GM21390 (cell line): ENCODE data around the gene ADI1.
"Not testable (repeated sequence)": the region's sequence is repeated elsewhere in the genome, so short reads cannot be mapped to it uniquely, and the experiment has no call there.

ENCODE experiments used
- ATAC-seq: cut with Tn5 transposase; IDR thresholded peaks from one replicate; pipeline ENCODE4 v1.9.1; 2021; ENCODE audit not compliant: unreplicated experiment

Gene ADI1

GRCh38 chr2:3494984-3495666 is 24.2 kb downstream of the ADI1 start:
- ATAC-seq = no peak

- ATAC-seq = no peak
Observed at GRCh38 chr2:3493615-3494007, 25.7 kb downstream of the ADI1 start.

DNA sequence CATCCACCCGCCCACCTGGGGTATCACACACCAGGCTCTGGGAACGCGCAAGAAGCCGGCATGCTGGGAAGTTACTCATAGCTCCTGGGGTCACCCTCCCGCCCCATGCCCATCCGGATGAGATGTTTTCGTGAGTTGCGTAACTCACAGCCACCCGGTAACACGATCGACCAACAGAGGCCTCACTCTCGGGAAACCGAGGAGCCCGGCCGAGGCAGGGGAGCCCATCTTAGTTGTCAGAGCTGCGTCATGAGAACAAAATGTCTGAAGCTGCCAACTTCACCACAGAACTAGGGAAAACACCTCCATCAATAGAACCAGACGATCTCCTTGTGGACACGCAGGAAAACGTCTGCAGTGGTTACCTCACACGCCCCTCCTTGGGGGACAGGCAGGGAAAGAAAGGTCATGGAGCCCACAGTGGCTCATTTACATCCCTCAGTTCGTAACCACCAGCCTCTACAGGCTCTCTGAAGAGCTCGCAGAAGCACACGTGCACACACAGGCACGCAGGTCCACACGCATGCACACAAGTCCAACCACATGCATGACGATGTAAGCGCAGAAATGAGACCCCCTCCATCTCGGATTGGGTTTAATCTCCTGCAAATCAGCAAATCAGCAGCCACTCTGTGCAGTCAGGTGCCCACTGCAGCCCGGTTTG is 26.2 kb downstream of the ADI1 start:
- ATAC-seq = no peak

DNA sequence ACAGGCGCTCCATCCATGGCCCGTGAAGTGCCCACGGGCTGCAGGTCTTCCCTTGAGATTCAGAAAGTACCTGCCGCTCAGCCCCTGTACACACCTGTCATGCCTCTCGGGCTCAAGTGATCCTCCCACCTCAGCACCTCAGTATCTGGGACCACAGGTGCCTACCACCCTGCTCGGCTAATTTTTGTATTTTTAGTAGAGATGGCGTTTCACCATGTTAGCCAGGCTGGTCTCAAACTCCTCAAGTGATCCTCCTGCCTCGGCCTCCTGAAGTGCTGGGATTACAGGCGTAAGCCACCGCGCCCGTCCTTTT is 26.9 kb downstream of the ADI1 start:
- ATAC-seq = not testable (repeated sequence)

DNA sequence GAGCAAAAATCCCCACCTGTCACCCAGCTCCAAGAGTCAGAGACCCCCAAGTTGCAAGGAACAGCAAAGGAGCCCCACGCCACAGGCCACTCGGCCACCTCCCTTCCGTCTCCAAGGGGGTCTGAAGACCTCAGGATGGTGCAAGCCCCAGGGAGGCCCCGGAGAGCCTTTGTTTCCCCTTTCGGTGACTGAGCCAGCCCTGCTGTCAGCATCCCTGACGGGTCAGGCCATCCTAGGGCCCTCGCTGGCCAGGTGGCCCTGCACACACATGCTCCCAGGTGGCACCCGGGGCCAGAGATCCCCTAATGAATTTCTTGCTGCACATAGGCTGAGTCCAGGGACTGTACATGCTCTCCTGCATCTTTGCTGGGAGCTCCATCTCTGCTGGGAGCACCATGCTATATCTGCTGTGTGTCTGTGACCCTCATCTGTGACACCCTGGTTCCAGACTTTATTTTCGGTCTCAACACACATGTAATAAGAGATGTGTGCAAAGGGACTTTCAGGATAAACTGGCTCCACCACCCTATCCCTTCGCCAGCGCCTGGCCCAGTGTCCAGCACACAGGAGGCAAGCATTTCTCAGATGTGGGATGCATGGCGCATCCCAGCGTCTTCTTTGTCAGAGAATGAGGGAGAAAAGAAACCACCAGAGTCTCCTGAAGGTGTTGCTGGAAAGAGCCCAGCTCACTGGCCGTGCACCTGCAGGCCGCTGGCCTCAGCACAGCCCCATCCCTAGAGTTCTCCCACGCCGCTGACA is 27.4 kb downstream of the ADI1 start:
- no peak for ATAC-seq

GRCh38 chr2:3491306-3491705 is 28.0 kb downstream of the ADI1 start:
- ATAC-seq = no peak

GRCh38 chr2:3490191-3491170 is 28.9 kb downstream of the ADI1 start:
- no peak for ATAC-seq

DNA sequence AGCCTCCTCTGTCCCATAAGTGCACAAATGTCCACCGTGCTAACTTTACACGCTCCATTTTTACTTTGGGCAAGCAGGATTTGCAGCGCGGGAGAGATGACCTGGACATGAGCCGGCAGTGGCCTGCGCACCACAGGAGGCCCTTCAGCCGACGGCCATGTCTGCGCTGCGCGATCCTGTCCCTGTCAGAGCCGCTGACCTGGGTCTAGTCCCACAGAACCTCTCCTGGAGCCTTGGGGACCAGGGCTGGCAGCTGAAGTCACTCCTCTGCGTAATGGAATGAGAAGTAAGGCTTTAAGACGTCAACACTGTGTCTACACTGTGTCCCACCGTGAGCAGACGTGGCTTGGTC is 29.6 kb downstream of the ADI1 start:
- ATAC-seq = no peak

DNA sequence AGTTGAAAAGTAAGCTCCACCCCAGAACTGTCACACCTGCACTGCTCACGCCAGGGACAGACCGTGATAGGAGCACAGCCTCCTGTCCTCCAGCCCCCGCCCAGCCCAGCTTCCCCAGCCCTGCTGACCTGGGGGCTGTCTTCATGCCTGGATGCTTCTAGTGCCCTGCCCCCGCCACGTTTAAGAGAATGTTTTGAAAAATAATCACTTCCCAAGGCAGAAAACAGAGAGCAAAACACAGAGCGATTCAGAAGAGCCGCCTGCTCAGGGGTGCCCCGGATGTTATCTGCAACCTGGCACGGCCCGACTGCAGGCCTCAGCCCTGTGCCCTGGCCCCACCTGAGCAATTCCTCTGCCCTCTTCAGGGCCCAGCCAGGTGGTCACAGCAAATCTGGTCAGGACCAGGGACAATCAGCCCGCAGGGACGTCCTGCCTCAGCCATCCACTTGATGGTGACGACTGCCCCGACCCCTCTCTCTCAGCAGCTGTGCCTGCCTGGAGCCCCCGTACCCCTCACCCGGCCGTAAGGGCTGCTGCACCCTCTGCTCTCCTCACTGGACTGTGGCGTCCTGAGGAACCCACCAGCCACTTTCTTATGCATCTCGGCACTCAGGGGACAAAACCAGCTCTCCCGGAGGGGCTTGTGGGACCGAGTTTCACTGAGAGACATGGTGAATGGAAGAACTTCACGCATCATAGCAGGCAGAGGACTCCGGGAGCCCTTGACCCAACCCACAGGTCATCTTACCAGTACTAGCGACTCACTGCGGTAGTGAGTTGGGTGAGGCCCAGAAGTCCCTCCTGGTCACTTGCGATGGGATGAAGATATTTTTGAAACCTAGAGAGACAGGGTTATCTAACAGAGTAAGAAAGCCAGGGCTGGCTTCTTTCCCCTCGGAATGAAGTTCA is 30.2 kb downstream of the ADI1 start:
- no peak for ATAC-seq

DNA sequence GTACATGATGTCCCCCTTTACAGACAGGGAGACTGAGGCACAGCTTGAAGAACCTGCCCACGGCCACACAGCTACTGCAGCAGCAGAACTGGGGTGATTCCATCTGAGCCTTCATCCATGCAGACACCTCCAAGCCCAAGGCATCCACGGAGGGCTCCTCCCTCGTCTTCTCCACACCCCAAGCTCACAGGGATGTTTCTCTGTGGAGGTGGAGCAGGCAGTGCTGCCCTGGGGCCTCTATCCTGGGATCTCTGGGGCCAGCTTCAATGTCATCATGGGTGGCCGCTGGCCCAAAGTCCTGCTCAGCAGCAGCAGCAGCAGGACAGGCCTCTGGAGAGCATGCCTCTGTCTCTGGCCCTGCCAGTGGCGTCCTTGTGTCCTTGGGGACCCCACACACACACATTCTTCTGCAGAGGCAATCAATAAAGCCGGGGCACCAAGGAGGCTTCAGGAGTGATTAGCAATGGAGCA is 31.2 kb downstream of the ADI1 start:
- ATAC-seq = no peak

DNA sequence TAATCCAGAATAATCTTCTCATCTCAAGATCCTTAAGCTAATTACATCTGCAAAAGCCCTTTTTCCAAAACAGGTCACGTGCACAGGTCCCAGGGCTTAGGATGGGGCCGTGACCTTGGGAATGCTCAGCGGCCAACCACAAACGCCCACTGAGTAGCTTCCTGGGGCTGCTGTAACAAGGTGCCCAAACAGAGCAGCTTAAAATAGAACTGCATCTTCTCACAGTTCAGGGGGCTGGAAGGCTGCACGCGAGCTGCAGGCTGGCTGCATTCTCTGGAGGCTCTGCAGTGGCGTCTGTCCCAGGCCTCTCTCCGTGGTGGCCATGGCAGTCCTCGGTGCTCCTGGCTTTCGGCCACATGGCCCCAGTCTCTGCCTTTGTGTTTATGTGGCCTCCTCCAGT is 31.9 kb downstream of the ADI1 start:
- no peak for ATAC-seq

DNA sequence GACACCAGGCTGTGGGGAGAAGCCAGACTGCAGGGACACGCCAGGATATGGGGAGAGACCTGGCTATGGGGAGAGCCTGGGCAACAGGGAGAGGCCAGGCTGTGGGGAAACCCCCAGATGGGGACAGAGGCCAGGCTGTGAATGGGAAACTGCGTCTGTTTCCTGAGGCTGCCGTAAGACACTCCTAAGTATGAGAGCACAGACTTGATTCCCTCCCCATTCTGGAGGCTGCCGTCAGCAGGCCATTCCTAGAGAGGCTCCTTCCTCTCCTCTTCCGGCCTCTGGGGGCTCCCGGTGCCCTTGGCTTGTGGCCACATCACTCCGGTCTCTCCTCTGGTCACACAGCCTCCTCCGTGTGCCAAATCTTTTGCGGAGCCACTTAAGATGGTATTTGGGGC is 32.3 kb downstream of the ADI1 start:
- no peak for ATAC-seq

GRCh38 chr2:3486047-3487027 is 33.0 kb downstream of the ADI1 start:
- ATAC-seq = no peak

DNA sequence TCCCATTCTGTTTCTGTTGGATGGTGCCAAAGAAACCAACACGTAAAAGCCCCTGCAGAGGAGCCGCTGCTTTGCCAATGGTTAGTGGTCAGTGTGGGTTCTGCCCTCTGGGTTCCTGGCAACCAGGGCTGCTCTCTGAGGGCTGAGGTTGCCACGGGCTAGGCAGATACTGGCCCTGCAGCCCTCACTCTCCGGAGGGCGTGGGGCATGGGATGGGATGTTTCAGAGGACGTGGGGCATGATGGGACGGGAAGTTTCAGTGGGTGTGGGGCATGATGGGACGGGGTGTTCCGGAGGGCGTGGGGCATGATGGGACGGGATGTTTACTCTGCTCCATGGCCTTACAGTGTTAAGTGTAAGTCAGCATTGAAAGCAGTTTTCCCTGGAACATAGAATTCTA is 34.2 kb downstream of the ADI1 start:
- no peak for ATAC-seq

- no peak for ATAC-seq
Observed at GRCh38 chr2:3483986-3484960, 35.1 kb downstream of the ADI1 start.

DNA sequence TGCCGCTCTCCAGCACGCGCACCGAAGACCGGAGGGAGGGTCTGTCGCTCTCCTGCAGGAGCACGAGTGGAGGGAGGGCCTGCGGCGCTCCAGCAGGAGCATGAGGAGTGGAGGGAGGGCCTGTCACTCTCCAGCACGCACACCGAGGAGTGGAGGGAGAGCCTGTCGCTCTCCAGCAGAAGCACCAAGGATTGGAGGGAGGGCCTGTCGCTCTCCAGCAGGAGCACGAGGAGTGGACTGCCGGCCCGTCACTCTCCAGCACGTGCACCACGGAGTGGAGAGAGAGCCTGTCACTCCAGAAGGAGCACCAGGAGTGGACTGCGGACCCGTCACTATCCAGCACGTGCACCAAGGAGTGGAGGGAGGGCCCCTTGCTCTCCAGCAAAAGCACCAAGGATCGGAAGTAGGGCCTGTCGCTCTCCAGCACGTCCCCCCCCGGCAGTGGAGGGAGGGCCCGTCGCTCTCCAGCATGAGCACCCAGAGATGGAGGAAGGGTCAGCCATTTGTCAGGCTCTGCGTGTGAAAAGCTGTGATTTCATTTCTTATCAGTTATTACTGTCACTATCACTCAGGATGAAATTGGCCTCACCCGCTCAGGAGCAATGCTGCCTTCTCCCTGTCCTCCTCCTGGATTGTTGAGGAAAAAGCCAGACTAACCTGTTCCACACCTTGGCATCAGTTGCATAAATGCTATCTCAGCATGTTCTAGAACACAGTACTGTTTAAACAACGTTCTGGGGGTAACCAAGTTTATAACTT is 35.9 kb downstream of the ADI1 start:
- ATAC-seq = no peak

- no peak for ATAC-seq
Observed at GRCh38 chr2:3482363-3482821, 36.9 kb downstream of the ADI1 start.
